CD4-positive, CD25-positive, alpha-beta regulatory T cell (primary cell): ENCODE measurements around the gene DPH5. TPM values are rescaled to one million over a fixed set of nuclear protein-coding genes. Genes with fewer than 3 reads are reported as not detected.
"Not testable (repeated sequence)": the region's sequence is repeated elsewhere in the genome, so short reads cannot be mapped to it uniquely, and the experiment has no call there.

ENCODE experiments used
- ATAC-seq, 2 donors: fragments of 150-1000 bp; cut with Tn5 transposase; one replicate each; pipeline ENCODE4 v1.10.0; 2021; ENCODE audit warnings: low read depth in 2 of 2, moderate number of reproducible peaks in 2 of 2, moderate library complexity in 1 of 2
- DNase-seq, 3 donors: peaks; one replicate each; pipeline versions ENCODE4 v3.0.0 to v3.0.0-alpha.2; 2012 to 2022; ENCODE audit warnings: mixed read lengths in 1 of 3
- H3K27ac ChIP-seq: one replicate; pipeline ENCODE4 v1.7.0; 2013; ENCODE audit warnings: mild to moderate bottlenecking, low read length; ENCODE audit not compliant: insufficient read depth, poor library complexity, severe bottlenecking
- H3K27me3 ChIP-seq: one replicate; pipeline ENCODE4 v1.7.0; 2013; ENCODE audit warnings: low read length; ENCODE audit not compliant: control insufficient read depth, insufficient read depth
- H3K36me3 ChIP-seq: one replicate; pipeline ENCODE4 v1.7.0; 2013; ENCODE audit warnings: mild to moderate bottlenecking, low read length, moderate library complexity; ENCODE audit not compliant: control insufficient read depth, insufficient read depth
- H3K4me1 ChIP-seq: 2 replicates; pipeline ENCODE4 v1.7.0; 2013; ENCODE audit warnings: mild to moderate bottlenecking, low read length; ENCODE audit not compliant: insufficient read depth, control insufficient read depth, poor library complexity, severe bottlenecking
- H3K4me3 ChIP-seq: one replicate; pipeline ENCODE4 v1.7.0; 2013; ENCODE audit warnings: low read depth, mild to moderate bottlenecking, low read length, moderate library complexity
- H3K9me3 ChIP-seq, 2 experiments: 1 replicate in 1 of 2; 2 replicates in 1 of 2; pipeline ENCODE4 v1.7.0; 2013; ENCODE audit warnings: low read length in 2 of 2, mild to moderate bottlenecking in 1 of 2, moderate library complexity in 1 of 2; ENCODE audit not compliant: control insufficient read depth in 2 of 2
- H3K27ac Mint-ChIP-seq, 3 donors: one replicate each; pipeline ENCODE4 v1.8.0; 2020 to 2022; ENCODE audit warnings: mild to moderate bottlenecking in 3 of 3, mixed read lengths in 3 of 3, moderate library complexity in 2 of 3
- H3K27me3 Mint-ChIP-seq: one replicate; pipeline ENCODE4 v1.8.0; 2022; ENCODE audit warnings: mild to moderate bottlenecking, mixed read lengths
- H3K36me3 Mint-ChIP-seq: one replicate; pipeline ENCODE4 v1.8.0; 2020; ENCODE audit warnings: mixed read lengths
- H3K4me1 Mint-ChIP-seq, 4 donors: one replicate each; pipeline ENCODE4 v1.8.0; 2020 to 2022; ENCODE audit warnings: mixed read lengths in 4 of 4, mild to moderate bottlenecking in 1 of 4
- H3K4me3 Mint-ChIP-seq, 4 donors: one replicate each; pipeline ENCODE4 v1.8.0; 2020 to 2022; ENCODE audit warnings: mild to moderate bottlenecking in 4 of 4, mixed read lengths in 4 of 4, moderate library complexity in 3 of 4
- H3K9me3 Mint-ChIP-seq, 7 donors: one replicate each; pipeline ENCODE4 v1.8.0; 2020 to 2022; ENCODE audit warnings: mixed read lengths in 7 of 7, mild to moderate bottlenecking in 3 of 7, moderate library complexity in 2 of 7
- polyA plus RNA-seq, 4 donors: library from polyadenylated mRNA; unstranded; fragments of 300-500 nt; fragmentation: Illumina TruSeq; gene quantifications; one replicate each; pipeline ENCODE4 v1.2.3, GENCODE V29; 2021
- total RNA-seq: library from RNA; stranded (reverse); gene quantifications from one replicate; pipeline ENCODE4 v1.2.3, GENCODE V29; 2022

The DPH5 gene
- total and polyA plus RNA-seq, 5 donors from 2014 or later: 30.6 to 49.8 (median 44.2) TPM

DNA sequence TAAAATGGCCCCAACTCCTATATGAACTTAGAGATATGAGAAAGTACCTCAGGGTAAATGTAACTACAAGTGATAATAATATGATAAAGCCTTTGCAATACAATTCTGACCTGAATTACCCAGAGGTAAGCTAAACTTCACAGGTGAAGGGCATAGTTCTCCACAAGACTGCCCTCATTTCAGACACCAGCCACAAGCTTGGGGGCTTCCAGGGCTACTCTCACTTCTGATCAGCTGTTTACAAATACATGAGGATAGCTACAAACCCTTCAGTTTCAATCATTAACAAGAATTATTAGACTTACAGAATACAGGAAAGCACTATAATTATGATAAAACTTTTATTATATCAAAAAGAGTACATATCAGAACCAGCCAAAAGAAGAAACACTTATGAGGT is 18.7 kb upstream of the DPH5 start:
- Mint-ChIP-seq H3K9me3 (peaks cover 0 to 13% (median 6%) of the 10 kb centered on the region in 7 donors), H3K4me3 (no peak overlapping the region), H3K36me3 (peaks cover 24% of the 10 kb centered on the region), H3K27me3 (no peaks in the 10 kb centered on the region), H3K27ac (peak overlapping the region in 1 of 3 donors; percentile 72), H3K4me1 (peaks cover 7 to 14% (median 10%) of the 10 kb centered on the region in 4 donors)
- peaks cover 20% of the 10 kb centered on the region for H3K36me3 ChIP-seq
- H3K9me3 ChIP-seq: peaks cover 0 to 17% of the 10 kb centered on the region in 2 experiments
- DNase-seq: no peak
- no peaks in the 10 kb centered on the region for H3K4me1 ChIP-seq
- H3K27me3 ChIP-seq: no peaks in the 10 kb centered on the region
- no peak overlapping the region for H3K4me3 ChIP-seq
- H3K27ac ChIP-seq: no peak overlapping the region
- no peak for ATAC-seq

DNA sequence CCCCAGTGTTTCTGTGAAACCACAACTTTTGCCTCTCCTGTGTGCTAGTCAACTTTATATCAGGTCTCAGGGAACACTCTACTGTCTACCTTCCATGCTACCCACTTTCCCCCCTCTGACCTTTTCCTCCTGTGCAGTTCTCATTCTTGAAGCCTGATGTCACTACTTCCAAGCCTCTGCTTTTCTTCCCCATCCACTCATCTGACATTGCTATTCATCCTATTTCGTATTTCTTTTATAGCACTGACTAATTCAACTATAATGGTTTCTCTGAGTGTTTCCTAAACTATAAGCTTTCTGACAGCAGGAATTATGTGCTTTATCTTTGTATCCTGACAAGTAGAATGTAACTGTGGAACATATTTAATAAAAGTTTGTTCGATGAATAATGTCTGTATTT is 18.2 kb upstream of the DPH5 start:
- Mint-ChIP-seq H3K9me3 (peaks cover 0 to 13% (median 6%) of the 10 kb centered on the region in 7 donors), H3K36me3 (peaks cover 28% of the 10 kb centered on the region), H3K27me3 (no peaks in the 10 kb centered on the region), H3K4me3 (no peak overlapping the region), H3K4me1 (peaks cover 12 to 16% (median 12%) of the 10 kb centered on the region in 4 donors), H3K27ac (no peak overlapping the region)
- peaks cover 0 to 17% of the 10 kb centered on the region in 2 experiments for H3K9me3 ChIP-seq
- H3K4me3 ChIP-seq: no peak overlapping the region
- no peak overlapping the region for H3K27ac ChIP-seq
- DNase-seq: no peak
- no peaks in the 10 kb centered on the region for H3K27me3 ChIP-seq
- peaks cover 25% of the 10 kb centered on the region for H3K36me3 ChIP-seq
- ATAC-seq: no peak
- no peaks in the 10 kb centered on the region for H3K4me1 ChIP-seq

DNA sequence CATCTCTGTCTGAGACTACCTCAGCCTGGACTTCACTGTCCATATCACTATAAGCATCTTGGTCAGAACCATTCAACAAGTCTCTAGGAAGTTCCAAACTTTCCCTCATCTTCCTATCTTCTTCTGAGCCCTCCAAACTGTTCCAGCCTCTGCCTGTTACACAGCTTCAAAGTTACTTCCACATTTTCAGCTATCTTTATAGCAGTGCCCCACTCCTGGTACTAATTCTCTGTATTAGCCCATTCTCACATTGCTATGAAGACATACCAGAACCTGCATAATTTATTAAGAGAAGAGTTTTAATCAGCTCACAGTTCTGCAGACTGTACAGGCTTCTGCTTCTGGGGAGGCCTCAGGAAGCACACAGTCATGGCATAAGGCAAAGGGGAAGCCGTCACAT is 15.7 kb upstream of the DPH5 start:
- Mint-ChIP-seq H3K9me3 (peaks cover 0 to 13% (median 7%) of the 10 kb centered on the region in 7 donors), H3K36me3 (peaks cover 42% of the 10 kb centered on the region), H3K4me3 (no peak overlapping the region), H3K27me3 (no peaks in the 10 kb centered on the region), H3K27ac (peak overlapping the region in 2 of 3 donors; percentile 46 to 67), H3K4me1 (peaks cover 13 to 25% (median 20%) of the 10 kb centered on the region in 4 donors)
- no peak for ATAC-seq
- Histone ChIP-seq H3K27ac (no peak overlapping the region), H3K9me3 (peaks cover 0 to 17% of the 10 kb centered on the region in 2 experiments), H3K36me3 (peaks cover 29% of the 10 kb centered on the region), H3K4me3 (no peak overlapping the region), H3K27me3 (no peaks in the 10 kb centered on the region), H3K4me1 (no peaks in the 10 kb centered on the region)
- DNase-seq: no peak

DNA sequence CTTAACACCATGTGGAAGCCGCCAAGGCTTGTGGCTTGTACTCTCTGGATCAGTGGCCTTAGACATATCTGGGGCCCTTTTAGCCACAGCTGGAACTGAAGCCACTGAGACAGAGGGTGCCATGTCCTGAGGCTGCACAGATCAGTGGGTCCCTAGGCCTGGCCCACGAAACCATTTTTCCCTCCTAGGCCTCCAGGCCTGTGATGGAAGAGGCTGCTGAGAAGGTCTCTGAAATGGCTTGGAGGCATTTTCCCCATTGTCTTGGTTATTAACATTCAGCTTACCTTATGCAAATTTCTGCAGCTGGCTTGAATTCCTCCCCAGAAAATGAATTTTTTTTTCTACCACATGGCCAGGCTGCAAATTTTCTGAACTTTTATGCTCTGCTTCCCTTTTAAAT is 15.1 kb upstream of the DPH5 start:
- peaks cover 44% of the 10 kb centered on the region for H3K36me3 Mint-ChIP-seq
- ATAC-seq: no peak
- no peak overlapping the region for H3K4me3 ChIP-seq

DNA sequence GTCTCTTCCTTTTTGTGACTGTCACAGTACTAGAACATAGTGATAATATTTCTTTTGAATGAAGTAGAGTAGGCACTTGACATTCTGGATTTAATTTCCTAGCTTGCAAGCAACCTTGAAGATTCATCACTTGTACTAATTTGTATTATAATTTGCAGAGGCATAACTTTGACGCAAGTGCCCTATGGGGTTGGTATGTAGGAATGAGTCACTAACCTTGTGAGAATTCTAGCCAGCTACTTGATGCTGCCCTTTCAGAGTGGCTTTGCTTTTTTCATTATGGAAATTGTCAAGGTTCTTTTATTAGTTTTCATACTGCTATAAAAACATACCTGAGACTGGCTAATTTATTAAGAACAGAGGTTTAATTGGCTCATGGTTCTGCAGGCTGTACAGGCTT is 13.7 kb upstream of the DPH5 start:
- Histone ChIP-seq H3K27ac (no peak overlapping the region), H3K27me3 (no peaks in the 10 kb centered on the region), H3K9me3 (peaks cover 0 to 17% of the 10 kb centered on the region in 2 experiments), H3K4me1 (no peaks in the 10 kb centered on the region), H3K4me3 (no peak overlapping the region), H3K36me3 (peaks cover 24% of the 10 kb centered on the region)
- peaks cover 20 to 40% (median 31%) of the 10 kb centered on the region in 4 donors for H3K4me1 Mint-ChIP-seq
- peaks cover 0 to 13% (median 7%) of the 10 kb centered on the region in 7 donors for H3K9me3 Mint-ChIP-seq
- no peak for DNase-seq
- H3K27me3 Mint-ChIP-seq: no peaks in the 10 kb centered on the region
- H3K27ac Mint-ChIP-seq: no peak overlapping the region
- no peak overlapping the region for H3K4me3 Mint-ChIP-seq
- ATAC-seq: no peak
- H3K36me3 Mint-ChIP-seq: peaks cover 39% of the 10 kb centered on the region

More for the DNA sequence above, 15.1 kb upstream of the DPH5 start:
- H3K4me3 Mint-ChIP-seq: no peak overlapping the region
- Histone ChIP-seq H3K9me3 (peaks cover 0 to 17% of the 10 kb centered on the region in 2 experiments), H3K27me3 (no peaks in the 10 kb centered on the region), H3K36me3 (peaks cover 28% of the 10 kb centered on the region), H3K4me1 (no peaks in the 10 kb centered on the region), H3K27ac (no peak overlapping the region)
- no peak for DNase-seq
- H3K27ac Mint-ChIP-seq: peak overlapping the region in 1 of 3 donors; percentile 67
- H3K27me3 Mint-ChIP-seq: no peaks in the 10 kb centered on the region
- peaks cover 0 to 13% (median 7%) of the 10 kb centered on the region in 7 donors for H3K9me3 Mint-ChIP-seq
- H3K4me1 Mint-ChIP-seq: peaks cover 19 to 31% (median 24%) of the 10 kb centered on the region in 4 donors

DNA sequence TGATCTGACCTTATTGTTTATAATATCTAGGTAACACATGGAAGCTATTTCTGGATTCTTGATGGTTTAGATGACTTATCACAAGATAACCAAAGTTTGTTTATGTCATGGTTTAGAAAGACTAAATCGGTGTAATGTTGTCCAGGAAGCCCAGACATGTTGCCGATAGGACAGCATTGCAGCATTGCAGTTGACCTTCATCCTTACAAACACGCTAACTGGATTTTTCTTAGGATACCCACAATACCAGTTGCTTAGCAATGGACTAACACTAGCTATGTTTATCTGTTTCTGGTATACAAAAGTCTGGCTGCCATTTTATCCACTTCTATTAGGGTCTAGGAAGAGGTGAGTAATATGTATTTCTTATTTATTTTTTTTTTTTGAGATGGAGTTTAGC is 11.7 kb upstream of the DPH5 start:
- Mint-ChIP-seq H3K4me3 (no peak overlapping the region), H3K27ac (no peak overlapping the region), H3K36me3 (peaks cover 44% of the 10 kb centered on the region), H3K27me3 (no peaks in the 10 kb centered on the region), H3K9me3 (peaks cover 0 to 18% (median 7%) of the 10 kb centered on the region in 7 donors), H3K4me1 (peaks cover 20 to 51% (median 36%) of the 10 kb centered on the region in 4 donors)
- H3K4me3 ChIP-seq: no peak overlapping the region
- peaks cover 24% of the 10 kb centered on the region for H3K36me3 ChIP-seq
- H3K27ac ChIP-seq: no peak overlapping the region
- H3K4me1 ChIP-seq: no peaks in the 10 kb centered on the region
- ATAC-seq (no peak), DNase-seq (no peak)
- no peaks in the 10 kb centered on the region for H3K27me3 ChIP-seq
- peaks cover 0 to 17% of the 10 kb centered on the region in 2 experiments for H3K9me3 ChIP-seq

DNA sequence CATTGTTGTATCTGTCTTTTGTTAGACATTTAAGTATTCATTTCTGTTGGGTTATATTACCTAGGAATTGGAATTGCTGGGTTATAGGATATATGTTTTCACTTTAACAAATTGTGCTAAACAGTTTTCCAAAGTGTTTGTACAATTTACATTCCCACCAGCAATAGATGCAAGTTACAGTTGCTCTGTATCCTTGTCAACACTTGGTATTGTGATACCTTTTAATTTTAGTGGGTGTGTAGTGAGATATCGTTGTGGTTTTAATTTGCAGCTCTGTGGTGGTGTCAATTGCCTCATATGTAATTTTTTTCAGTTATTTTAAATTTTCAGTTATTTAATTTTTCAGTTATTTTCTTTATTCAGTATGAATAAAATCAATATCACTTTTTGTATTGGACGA is 7.4 kb upstream of the DPH5 start:
- Mint-ChIP-seq H3K9me3 (peaks cover 0 to 5% (median 0%) of the 10 kb centered on the region in 7 donors), H3K27ac (no peak overlapping the region), H3K4me3 (no peak overlapping the region), H3K36me3 (peaks cover 26% of the 10 kb centered on the region), H3K4me1 (peaks cover 27 to 69% (median 44%) of the 10 kb centered on the region in 4 donors), H3K27me3 (no peaks in the 10 kb centered on the region)
- Histone ChIP-seq H3K36me3 (peaks cover 4% of the 10 kb centered on the region), H3K27me3 (no peaks in the 10 kb centered on the region), H3K27ac (no peak overlapping the region), H3K9me3 (no peaks in the 10 kb centered on the region), H3K4me1 (peaks cover 20% of the 10 kb centered on the region), H3K4me3 (no peak overlapping the region)
- no peak for ATAC-seq
- DNase-seq: no peak

DNA sequence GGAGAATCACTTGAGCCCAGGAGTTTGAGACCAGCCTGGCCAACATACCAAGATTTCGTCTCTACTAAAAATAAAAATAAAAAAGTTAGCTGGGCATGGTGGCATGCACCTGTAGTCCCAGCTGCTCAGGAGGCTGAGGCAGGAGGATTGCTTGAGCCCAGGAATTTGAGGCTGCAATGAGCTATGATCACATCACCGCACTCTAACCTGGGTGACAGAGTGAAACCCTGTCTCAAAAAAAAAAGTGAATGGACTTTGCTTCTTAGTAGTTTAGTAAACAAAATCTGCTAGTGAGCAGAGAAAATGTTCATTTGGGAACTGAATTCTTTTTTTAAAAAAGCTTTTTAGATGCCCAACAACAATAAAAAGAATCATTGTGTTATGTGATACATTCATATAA is 6.5 kb upstream of the DPH5 start:
- not testable (repeated sequence) for H3K36me3 ChIP-seq, H3K27me3 ChIP-seq, DNase-seq, ATAC-seq, H3K9me3 Mint-ChIP-seq, H3K4me3 ChIP-seq, H3K9me3 ChIP-seq, H3K27ac Mint-ChIP-seq, H3K4me3 Mint-ChIP-seq, H3K27me3 Mint-ChIP-seq, H3K27ac ChIP-seq
- H3K4me1 Mint-ChIP-seq: peaks cover 30 to 75% (median 48%) of the 10 kb centered on the region in 4 donors
- H3K4me1 ChIP-seq: peaks cover 27% of the 10 kb centered on the region
- peaks cover 25% of the 10 kb centered on the region for H3K36me3 Mint-ChIP-seq
